Cardiac fibroblast (primary cell): ENCODE results near the gene MYEOV.

Experiments used
- DNase-seq, 2 donors: peaks; one replicate each; pipeline versions ENCODE4 v3.0.0 to v3.0.0-alpha.2; 2010; ENCODE audit warnings: low read depth in 2 of 2
- H3K4me3 ChIP-seq, 2 donors: replicated peaks in 1 of 2; 1 replicate in 1 of 2; 2 replicates in 1 of 2; pipeline ENCODE4 v1.5.1; 2011; ENCODE audit warnings: low read depth in 2 of 2, low read length in 2 of 2, mild to moderate bottlenecking in 2 of 2, moderate library complexity in 1 of 2
- CTCF ChIP-seq: IDR thresholded peaks from one replicate; pipeline ENCODE4 v1.5.1; 2011; ENCODE audit warnings: low read depth, mild to moderate bottlenecking, low read length, inconsistent platforms

MYEOV gene

GRCh38 chr11:69314555-69314954 is 20.6 kb downstream of the MYEOV start:
- DNase-seq, result no peak
- no peak for TF ChIP-seq CTCF
- H3K4me3 ChIP-seq, result no peak overlapping the region

GRCh38 chr11:69316956-69317355 is 23.0 kb downstream of the MYEOV start:
- DNase-seq, result no peak
- TF ChIP-seq CTCF, result no peak
- H3K4me3 ChIP-seq, result no peak overlapping the region

GRCh38 chr11:69317401-69318092 is 23.6 kb downstream of the MYEOV start:
- TF ChIP-seq CTCF, result no peak
- no peak overlapping the region for H3K4me3 ChIP-seq
- DNase-seq, result peak; percentile 48 to 54

- no peak for TF ChIP-seq CTCF
- DNase-seq, result no peak
- H3K4me3 ChIP-seq, result no peak overlapping the region
Observed at GRCh38 chr11:69318093-69318420, 24.1 kb downstream of the MYEOV start.

GRCh38 chr11:69319255-69320106 is 25.5 kb downstream of the MYEOV start:
- no peak for DNase-seq
- no peak overlapping the region for H3K4me3 ChIP-seq
- no peak for TF ChIP-seq CTCF

- no peak overlapping the region for H3K4me3 ChIP-seq
- TF ChIP-seq CTCF, result no peak
- no peak for DNase-seq
Observed at GRCh38 chr11:69320326-69320725, 26.4 kb downstream of the MYEOV start.
